ENCODE measurements around the gene SMYD3.

Gene SMYD3

GRCh38 chr1:246212013-246212412 is 295.1 kb downstream of the SMYD3 start:
- ATAC-seq = no peak

DNA sequence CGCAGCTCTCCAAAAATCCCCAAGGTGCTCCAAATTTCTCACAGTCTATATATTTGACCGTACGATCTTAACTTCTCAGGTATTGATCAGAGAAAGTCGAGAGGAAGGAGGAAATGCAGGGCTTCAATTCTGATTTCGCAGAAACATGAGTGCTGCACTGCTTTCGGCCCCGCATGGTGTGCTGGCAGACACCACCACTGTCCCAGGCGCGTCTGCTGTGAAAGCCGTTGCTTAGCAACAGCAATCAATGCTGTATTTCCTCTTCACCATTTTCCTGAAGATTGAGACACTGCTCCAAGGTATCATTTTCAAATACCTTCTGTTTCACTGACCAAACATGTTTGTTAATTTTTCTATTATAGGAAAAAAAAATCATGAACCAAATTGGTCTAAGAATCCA is 296.3 kb downstream of the SMYD3 start:
- no peak for ATAC-seq

DNA sequence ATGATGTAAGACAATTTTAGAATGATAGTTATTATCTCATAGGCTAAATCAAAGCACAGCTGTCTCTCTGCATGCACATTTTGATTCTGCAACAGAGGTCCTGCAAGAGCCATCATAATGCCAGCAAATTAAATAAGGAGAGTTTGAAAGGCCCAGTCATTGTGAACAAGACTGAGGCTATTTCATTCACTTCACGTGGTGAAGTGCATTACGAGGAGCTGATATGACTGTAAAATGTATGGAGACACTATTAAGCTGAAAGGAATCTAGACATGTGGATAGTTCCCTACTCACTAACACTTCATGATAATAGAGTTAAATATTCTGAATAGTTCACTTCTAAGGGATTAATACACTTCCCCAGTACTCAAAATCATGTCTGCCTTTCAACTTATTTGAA is 299.0 kb downstream of the SMYD3 start:
- ATAC-seq = no peak

DNA sequence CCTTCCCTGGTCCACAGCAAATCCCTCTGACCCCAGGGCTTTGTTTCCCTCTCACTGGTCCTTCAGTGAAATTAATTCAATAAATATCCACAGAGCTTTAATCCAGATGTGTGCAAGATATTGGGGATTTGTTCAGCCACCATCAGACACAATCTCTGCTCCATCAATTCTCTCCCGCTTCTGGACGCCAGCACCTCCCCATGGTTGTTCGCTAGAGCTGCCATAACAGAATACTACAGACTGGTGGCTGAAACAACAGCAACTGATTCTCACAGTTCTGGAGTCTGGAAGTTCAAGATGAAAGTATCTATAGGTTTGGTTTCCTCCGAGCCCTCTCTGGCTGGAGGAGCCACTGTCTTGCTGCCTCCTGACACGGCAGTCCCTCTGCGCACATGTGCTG is 303.9 kb downstream of the SMYD3 start:
- no peak for ATAC-seq

- ATAC-seq = no peak
These were observed 306.3 kb downstream of the SMYD3 start for GRCh38 chr1:246200738-246201137.

DNA sequence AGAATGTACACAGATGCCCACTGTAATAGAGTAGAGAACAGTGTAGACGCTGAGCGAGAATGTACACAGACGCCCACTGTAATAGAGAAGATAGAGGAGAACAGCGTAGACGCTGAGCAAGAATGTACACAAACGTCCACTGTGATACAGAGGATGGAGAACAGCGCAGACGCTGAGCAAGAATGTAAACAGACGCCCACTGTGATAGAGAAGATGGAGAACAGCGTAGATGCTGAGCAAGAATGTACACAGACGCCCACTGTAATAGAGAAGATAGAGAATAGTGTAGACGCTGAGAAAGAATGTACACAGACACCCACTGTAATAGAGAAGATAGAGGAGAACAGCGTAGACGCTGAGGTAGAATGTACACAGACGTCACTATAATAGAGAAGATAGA is 306.9 kb downstream of the SMYD3 start:
- no peak for ATAC-seq

DNA sequence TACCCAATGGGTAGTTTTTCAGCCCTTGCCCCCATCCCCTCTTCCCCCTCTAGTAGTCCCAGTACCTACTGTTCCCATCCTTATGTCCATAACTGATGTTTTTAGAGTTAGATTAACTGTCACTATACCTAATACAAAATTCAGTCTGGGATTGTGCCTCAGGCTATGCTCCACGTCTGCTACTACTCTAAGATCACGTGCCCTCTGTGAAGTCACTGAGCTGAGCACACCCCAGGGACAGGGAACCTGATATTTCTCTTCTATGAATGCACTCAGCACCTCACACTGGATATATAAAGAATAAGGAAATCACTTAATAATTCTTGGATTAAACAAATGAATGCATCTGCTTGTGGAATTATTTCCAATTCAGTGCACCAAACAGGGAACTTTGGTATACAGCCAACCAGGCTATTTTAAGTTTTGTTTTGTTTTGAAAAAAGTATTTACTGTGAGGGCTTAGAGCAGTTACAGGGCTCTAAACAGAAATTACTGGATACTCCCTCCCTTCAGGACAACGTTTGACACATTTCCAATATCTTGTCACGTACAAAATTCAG is 307.9 kb downstream of the SMYD3 start:
- ATAC-seq = no peak

DNA sequence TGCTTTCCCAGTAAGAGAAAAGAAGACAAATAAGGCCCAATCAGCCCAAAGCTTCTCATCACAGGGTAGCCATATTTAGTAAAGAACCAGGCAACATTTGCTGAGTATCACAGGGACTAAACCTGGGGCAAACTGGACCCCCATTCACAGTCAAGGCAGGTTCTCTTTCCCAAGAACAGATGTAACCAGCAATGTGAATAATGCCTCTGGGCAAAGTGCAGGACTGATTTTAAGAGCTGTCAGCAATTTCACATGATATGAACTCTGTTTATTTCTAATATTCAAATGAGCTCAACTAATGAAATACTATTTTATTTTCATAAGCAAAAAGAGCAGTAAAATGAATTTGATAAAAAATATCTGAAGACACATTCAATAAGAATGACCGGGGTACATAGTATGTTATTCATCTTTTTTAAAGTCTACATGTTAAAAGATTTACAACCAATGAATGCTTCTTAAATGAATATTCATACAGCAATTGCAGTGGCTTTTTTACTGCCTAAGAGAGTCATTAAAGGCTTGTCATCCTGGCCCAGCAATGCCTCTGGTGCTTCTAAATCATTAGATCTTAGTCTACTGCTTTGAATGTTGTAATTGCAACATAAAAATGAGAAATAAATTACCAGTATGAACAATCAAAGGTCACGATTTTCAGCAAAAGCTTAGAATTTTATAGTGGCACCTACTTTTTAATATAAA is 308.8 kb downstream of the SMYD3 start:
- no peak for ATAC-seq

- ATAC-seq = no peak
These were observed 310.0 kb downstream of the SMYD3 start for GRCh38 chr1:246197076-246197475.

DNA sequence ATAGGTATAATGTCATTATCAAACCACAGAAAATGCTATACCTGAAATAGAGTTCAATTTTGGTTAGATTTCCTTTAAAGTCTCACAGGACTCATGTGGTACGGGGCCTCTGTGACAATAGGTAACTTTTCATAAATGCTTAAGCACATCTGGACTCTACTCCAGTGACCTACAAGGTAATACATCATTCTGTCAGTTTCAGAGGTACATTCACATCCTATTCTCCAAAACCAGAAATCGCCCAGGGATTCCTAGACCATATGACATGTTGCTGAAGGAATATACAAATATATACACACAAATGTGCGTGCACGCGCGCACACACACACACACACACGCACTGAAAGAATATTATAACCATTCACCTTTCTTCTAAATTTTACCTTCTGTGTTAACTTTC is 311.8 kb downstream of the SMYD3 start:
- no peak for ATAC-seq

- no peak for ATAC-seq
These were observed 313.5 kb downstream of the SMYD3 start for GRCh38 chr1:246193537-246193936.

DNA sequence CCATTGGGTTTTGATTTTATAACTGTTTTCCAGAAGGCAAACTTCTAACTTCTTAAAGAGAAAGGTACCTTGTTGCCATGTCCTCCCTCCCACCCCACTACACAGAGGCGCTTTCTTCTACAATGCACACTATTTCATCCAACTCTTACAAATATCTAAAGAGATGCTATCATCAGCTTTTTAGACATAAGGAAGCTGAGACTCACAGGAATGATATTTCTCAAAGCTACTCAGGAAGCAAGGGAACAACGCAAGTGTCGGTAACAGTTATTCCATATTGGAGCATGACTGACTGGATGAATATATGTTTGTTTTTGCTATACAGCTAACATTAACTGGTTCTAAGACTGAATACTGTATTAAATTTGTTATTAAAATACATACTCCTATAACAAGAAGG is 318.0 kb downstream of the SMYD3 start:
- no peak for ATAC-seq

DNA sequence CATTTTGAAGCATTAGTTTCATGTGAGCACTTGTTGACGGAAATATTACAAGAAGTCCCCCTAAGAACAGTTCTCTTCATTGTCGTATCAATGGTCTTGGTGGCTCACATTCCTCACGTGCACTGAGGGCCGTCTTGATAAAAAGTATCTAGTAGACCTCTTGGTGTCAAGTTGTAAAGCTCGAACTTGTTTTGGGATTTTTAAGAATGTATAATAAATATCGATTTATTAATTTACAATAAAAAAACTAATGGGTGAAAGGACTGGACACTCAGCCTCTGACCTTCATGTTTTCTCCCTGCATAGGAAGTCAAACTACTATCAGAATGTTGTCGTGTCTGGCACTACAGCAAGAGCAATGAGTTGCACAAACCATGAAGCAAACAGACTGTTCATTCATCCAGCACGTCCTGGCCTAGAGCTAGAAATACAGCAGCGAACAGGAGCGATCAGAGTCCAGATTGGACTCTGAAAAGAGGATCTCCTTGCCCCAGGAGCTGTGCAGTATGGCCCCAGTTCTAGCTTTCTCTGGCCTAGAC is 319.2 kb downstream of the SMYD3 start:
- ATAC-seq = no peak

DNA sequence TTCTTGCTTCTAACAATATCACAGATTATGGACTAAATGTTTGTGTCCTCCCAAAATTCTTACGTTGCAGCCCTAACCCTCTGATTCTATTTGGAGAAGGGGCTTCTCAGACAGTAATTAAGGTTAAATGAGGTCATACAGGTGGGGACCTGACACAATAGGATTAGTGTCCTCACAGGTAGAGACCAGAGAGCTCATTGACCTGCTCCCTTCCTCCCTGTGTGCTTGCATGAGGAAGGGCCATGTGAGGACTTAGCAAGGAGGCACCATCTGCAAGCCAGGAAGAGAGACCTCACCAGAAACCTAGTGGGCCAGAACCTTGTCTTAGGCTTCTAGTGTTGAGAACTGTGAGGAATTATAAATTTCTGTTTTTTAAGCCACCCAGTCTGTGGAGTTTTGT is 322.6 kb downstream of the SMYD3 start:
- ATAC-seq = no peak

- no peak for ATAC-seq
These were observed 324.8 kb downstream of the SMYD3 start for GRCh38 chr1:246182149-246182851.

DNA sequence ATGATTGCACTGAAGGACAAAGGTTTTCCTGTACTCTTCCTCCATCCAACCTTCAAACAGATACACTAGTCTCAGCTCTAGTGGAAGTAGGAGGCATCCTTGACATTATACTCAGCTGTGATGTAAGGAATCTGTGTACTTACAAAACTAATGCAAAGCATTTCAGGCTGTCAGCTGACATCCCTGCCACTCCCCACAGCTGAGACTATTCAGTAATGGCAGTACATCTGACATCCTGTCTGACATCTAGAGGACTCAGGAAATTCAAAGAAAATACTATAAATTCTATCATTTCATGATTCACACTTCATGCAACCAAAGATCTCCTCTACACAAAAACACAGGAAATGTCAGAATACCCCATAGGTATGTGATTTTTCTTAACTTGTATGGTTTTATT is 325.8 kb downstream of the SMYD3 start:
- no peak for ATAC-seq

- no peak for ATAC-seq
These were observed 327.7 kb downstream of the SMYD3 start for GRCh38 chr1:246179401-246179800.

DNA sequence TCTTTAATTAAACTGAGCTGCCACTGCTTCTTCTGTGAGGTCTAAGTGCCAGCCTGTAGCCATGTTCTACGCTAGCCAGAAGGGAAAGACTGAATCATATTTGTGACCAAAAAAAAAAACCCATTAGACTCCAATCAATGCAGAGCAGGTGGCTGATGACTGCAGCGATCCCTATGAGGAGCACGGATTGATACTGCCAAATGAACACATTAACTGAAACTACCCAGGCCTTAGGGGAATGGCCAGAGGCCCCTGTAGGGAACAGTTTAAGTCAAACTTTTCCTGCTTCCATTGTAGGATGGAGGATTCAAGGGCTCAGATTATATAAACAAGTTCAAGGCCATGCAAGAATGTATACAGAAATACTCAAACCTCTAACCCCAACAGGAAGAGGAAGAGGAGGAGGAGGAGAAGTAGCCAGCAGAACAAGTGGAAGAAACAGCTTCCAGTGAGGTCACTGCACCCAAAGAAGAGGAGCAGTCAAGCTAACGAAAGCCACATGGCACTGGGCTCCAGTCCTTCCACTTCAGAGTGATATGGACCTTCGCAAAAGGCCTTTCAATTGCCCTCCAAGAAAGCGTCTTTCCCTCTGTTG is 328.3 kb downstream of the SMYD3 start:
- ATAC-seq = no peak

- no peak for ATAC-seq
These were observed 330.7 kb downstream of the SMYD3 start for GRCh38 chr1:246176126-246177024.

DNA sequence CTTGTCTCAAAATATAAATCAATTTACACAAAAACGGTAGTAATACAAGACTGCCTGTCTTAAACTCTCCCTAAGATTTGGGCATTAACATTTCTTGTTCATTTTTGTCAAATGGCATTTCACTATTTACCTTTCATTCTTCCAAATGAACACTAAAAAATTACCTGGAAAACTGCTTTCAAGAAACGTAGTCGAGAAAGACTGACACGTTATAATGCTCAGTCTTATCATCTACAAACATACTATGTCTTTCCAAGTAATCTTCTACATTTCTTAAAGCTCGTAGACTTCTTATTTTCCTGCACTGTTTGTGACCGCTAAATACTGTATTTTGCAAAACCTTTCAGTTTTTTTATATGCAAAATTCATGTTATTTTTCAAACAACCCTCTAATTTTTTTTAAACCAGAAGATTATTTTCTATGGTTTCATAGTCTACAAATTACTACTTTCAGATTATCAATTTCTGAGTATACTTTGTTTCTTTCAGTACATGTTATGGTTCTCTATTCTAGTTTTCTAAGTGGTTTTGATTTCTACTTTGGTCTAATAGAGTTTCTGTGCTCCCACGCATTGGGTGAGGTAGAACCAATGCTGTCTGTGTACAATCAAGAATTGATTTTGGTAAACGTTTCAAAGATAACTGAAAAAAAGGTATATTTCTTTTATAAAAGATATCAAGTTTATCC is 336.4 kb downstream of the SMYD3 start:
- ATAC-seq = no peak

DNA sequence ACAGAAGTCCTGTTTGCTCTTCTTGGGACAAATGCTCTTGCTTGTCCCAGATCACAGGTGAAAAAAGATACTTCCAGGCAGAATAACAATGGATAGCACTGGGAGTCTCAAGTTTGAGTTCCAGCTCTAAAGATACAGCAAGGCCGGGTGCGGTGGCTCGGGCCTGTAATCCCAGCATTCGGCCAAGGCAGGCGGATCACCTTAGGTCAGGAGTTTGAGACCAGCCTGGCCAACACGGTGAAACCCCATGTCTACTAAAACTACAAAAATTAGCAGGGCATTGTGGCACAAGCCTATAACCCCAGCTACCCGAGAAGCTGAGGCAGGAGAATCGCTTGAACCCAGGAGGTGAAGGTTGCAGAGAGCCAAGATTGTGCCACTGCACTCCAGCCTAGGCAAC is 337.6 kb downstream of the SMYD3 start:
- ATAC-seq = no peak

DNA sequence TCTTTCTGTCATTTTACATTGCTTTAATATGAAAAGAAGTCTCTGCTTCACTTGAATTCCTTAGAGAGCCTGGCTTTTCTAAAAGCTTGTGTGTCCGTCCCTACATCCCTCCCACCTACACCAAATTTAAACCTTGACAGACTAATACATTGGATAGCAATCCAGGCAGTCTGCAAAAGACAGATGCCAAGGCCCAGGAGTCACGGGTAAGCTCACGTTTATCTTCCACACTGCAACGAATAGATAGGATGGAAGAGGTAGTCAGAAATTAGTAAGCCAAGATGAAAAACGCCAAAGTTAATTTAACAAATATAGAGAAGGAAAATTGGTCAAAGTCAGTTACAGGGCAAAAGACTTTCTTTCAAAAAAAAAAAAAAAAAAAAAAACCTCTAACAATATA is 338.1 kb downstream of the SMYD3 start:
- no peak for ATAC-seq
